SJCRH30 (cell line): ENCODE measurements around the gene MARK1. TPM values are rescaled to one million over a fixed set of nuclear protein-coding genes. Genes with fewer than 3 reads are reported as not detected.

ENCODE experiments used
- DNase-seq, 2 experiments: peaks; one replicate each; pipeline ENCODE4 v3.0.0-alpha.2; 2015 to 2020
- H3K27ac ChIP-seq: fragments of 250-450 bp; sonication (Bioruptor Pico); 2 replicates; pipeline ENCODE4 v1.5.1; 2020; ENCODE audit warnings: mild to moderate bottlenecking, moderate library complexity
- H3K27me3 ChIP-seq: fragments of 250-450 bp; sonication (Bioruptor Pico); 2 replicates; pipeline ENCODE4 v1.5.1; 2020; ENCODE audit warnings: mild to moderate bottlenecking, moderate library complexity
- H3K36me3 ChIP-seq: fragments of 250-450 bp; sonication (Bioruptor Pico); 2 replicates; pipeline ENCODE4 v1.5.1; 2020; ENCODE audit warnings: mild to moderate bottlenecking, moderate library complexity
- H3K4me1 ChIP-seq: fragments of 250-450 bp; sonication (Bioruptor Pico); 2 replicates; pipeline ENCODE4 v1.5.1; 2020; ENCODE audit warnings: mild to moderate bottlenecking, moderate library complexity
- H3K4me3 ChIP-seq: fragments of 250-450 bp; sonication (Bioruptor Pico); 2 replicates; pipeline ENCODE4 v1.5.1; 2020; ENCODE audit warnings: mild to moderate bottlenecking, moderate library complexity
- H3K9me3 ChIP-seq: fragments of 250-450 bp; sonication (Bioruptor Pico); replicated peaks from 2 replicates; pipeline ENCODE4 v1.5.1; 2020; ENCODE audit warnings: mild to moderate bottlenecking, moderate library complexity
- total RNA-seq: library from RNA; depleted of rRNA; stranded (reverse); fragments of >200 nt; shearing (Covaris generic); gene quantifications from 2 replicates; pipeline ENCODE4 v1.2.3, GENCODE V29; 2014

The MARK1 gene
- total RNA-seq, 1 experiment from 2014 or later: 8.7 TPM

DNA sequence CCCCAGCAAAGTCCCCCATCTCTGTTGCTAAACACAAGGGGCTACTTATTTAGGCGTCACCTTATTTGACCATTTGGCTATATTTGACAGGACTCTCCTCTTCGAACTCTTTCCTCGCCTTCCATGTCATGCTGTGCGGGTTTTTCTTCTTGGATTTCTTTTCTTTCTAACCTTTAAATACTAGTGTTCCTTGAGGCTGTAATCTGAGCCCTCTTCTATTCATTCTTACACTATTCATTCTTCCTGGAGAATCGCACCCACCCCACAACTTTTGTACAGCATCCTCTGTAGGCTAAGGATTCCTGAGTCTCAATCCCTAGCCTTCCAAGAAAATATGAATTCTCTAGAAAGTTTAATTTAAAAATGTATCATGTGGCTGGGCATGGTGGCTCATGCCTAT is 100.5 kb downstream of the MARK1 start:
- no peak for DNase-seq
- Histone ChIP-seq H3K27ac (no peak overlapping the region), H3K9me3 (no peaks in the 10 kb centered on the region)

DNA sequence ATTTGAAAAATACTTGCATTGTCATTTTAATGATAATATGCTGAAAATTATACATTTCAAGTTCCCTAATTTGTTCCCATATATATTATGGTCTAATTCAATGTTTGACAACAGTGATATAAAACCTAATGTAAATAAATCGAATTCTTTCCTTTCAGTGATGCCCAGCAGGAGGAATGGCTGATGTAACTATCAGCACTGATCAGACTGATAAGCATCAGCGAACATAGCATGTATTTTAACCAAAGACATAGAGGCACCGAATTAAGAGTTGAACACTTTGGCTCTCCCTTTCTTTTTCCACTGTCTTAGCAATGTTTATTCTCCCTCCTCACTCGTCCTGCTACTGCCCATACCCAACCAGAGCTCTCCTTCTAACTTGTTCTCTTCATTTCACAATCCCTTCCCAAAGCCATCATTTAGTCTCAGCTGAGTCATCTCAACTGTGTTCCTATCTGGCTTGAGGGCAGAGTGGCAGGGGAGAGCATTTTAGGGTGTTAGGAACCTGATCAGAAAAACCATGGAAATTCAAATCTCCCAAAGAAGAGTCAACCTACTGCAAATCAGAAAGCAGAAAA is 103.4 kb downstream of the MARK1 start:
- no peak overlapping the region for H3K27ac ChIP-seq
- no peaks in the 10 kb centered on the region for H3K9me3 ChIP-seq
- H3K4me1 ChIP-seq: no peaks in the 10 kb centered on the region
- no peaks in the 10 kb centered on the region for H3K36me3 ChIP-seq
- H3K27me3 ChIP-seq: no peaks in the 10 kb centered on the region
- no peak for DNase-seq
- no peak overlapping the region for H3K4me3 ChIP-seq

More for the DNA sequence above, 100.5 kb downstream of the MARK1 start:
- Histone ChIP-seq H3K4me1 (no peaks in the 10 kb centered on the region), H3K36me3 (0 out of 2 replicates have a peak, but pooled peaks cover under 1% of the 10 kb centered on the region), H3K4me3 (no peak overlapping the region), H3K27me3 (no peaks in the 10 kb centered on the region)

GRCh38 chr1:220637759-220638158 is 109.8 kb downstream of the MARK1 start:
- DNase-seq: no peak
- Histone ChIP-seq H3K9me3 (no peaks in the 10 kb centered on the region), H3K27me3 (no peaks in the 10 kb centered on the region), H3K27ac (no peak overlapping the region), H3K4me1 (no peaks in the 10 kb centered on the region), H3K4me3 (no peak overlapping the region), H3K36me3 (0 out of 2 replicates have a peak, but pooled peaks cover 3% of the 10 kb centered on the region)

GRCh38 chr1:220642285-220642684 is 114.3 kb downstream of the MARK1 start:
- no peak for DNase-seq
- H3K4me1 ChIP-seq: no peaks in the 10 kb centered on the region

DNA sequence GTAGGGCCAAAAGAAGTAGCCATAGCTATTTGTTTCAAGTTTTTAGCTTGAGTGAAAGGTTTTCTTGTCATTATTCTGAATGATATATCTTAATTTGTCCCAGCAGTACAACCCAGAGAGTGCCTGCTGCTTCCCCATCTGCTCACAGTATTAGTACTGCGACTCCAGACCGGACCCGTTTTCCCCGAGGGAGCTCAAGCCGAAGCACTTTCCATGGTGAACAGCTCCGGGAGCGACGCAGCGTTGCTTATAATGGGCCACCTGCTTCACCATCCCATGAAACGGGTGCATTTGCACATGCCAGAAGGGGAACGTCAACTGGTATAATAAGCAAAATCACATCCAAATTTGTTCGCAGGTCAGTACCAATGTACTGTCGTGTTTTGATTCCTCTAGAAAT is 125.1 kb downstream of the MARK1 start:
- Histone ChIP-seq H3K4me1 (no peaks in the 10 kb centered on the region), H3K4me3 (no peak overlapping the region), H3K27me3 (no peaks in the 10 kb centered on the region), H3K36me3 (no peaks in the 10 kb centered on the region), H3K9me3 (no peaks in the 10 kb centered on the region), H3K27ac (no peak overlapping the region)
- DNase-seq: no peak

More at GRCh38 chr1:220642285-220642684, 114.3 kb downstream of the MARK1 start:
- H3K27me3 ChIP-seq: no peaks in the 10 kb centered on the region
- H3K27ac ChIP-seq: no peak overlapping the region
- 0 out of 2 replicates have a peak, but pooled peaks cover 2% of the 10 kb centered on the region for H3K36me3 ChIP-seq
- H3K9me3 ChIP-seq: no peaks in the 10 kb centered on the region; the same call in 1 of the 2 replicates
- H3K4me3 ChIP-seq: no peak overlapping the region

DNA sequence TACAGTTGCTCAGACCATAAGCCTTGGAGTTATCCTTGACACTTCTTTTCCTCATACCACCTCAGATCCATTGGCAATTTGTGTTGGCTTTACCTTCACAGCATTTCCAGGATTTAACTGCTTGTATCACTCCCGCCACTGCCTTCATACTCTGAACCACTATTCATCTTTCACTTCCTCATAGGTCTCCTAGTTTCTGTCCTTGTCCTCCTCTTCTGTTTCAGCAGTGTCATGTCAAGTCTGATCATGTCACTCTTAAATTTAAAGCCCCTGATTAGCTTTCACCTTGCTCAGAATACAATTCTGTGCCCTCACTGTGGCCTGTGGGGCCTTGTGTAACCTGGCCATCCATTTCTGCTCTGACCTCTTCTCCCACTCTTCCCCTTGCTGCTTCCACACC is 127.6 kb downstream of the MARK1 start:
- H3K4me3 ChIP-seq: no peak overlapping the region
- no peaks in the 10 kb centered on the region for H3K36me3 ChIP-seq
- DNase-seq: no peak
- H3K27me3 ChIP-seq: no peaks in the 10 kb centered on the region
- H3K4me1 ChIP-seq: no peaks in the 10 kb centered on the region
- no peak overlapping the region for H3K27ac ChIP-seq
- H3K9me3 ChIP-seq: no peaks in the 10 kb centered on the region

GRCh38 chr1:220655961-220656740 is 128.2 kb downstream of the MARK1 start:
- Histone ChIP-seq H3K9me3 (no peaks in the 10 kb centered on the region), H3K27me3 (no peaks in the 10 kb centered on the region), H3K4me3 (no peak overlapping the region), H3K4me1 (no peaks in the 10 kb centered on the region), H3K27ac (no peak overlapping the region), H3K36me3 (no peaks in the 10 kb centered on the region)
- DNase-seq: no peak

DNA sequence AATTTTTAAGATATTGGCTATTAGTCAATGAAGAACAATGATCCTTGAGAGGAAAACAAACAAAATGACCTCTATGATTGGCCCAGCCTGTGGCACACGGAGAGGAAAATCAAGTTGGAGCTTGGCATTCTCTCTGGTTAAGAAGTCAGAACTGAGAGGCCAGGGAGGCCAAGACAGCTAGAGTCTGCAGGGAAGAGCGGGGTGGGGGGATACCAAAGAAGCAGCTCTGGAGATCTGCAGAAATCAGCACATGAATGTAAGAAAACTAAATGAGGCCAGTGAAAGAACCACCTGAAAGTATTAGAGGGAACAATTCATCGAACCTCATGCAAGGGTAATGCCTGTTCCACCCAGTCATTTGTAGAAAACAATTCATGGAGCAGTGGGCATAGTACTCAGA is 138.4 kb downstream of the MARK1 start:
- Histone ChIP-seq H3K27me3 (no peaks in the 10 kb centered on the region), H3K4me3 (no peak overlapping the region), H3K4me1 (no peaks in the 10 kb centered on the region; the same call in 1 of the 2 replicates), H3K27ac (no peak overlapping the region), H3K36me3 (0 out of 2 replicates have a peak, but pooled peaks cover 2% of the 10 kb centered on the region), H3K9me3 (no peaks in the 10 kb centered on the region)
- DNase-seq: no peak

GRCh38 chr1:220669005-220669404 is 141.1 kb downstream of the MARK1 start:
- no peaks in the 10 kb centered on the region for H3K27me3 ChIP-seq
- no peak overlapping the region for H3K27ac ChIP-seq
- no peak for DNase-seq
- no peaks in the 10 kb centered on the region; the same call in 1 of the 2 replicates for H3K4me1 ChIP-seq
- 0 out of 2 replicates have a peak, but pooled peaks cover 2% of the 10 kb centered on the region for H3K36me3 ChIP-seq
- no peak overlapping the region for H3K4me3 ChIP-seq
- H3K9me3 ChIP-seq: no peaks in the 10 kb centered on the region

DNA sequence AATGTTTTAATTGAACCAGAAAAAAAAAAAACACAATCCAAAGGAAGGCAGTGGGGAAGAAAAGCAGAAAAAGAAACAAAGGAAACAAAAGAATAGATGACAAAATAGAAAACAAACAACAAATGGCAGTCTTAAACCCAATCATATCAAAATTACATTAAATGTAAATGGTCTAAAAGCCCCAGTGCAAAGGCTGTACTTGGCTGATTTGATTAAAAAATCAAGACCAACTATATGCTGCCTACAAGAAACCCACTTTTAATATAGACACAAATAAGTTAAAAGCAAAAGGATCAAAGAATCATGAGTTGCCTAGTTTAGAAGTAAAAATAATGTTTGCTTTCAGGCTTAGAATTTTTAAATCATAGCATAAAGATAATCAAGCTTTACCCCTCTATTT is 142.4 kb downstream of the MARK1 start:
- DNase-seq: no peak
- Histone ChIP-seq H3K36me3 (no peaks in the 10 kb centered on the region), H3K4me3 (no peak overlapping the region), H3K9me3 (no peaks in the 10 kb centered on the region), H3K4me1 (no peaks in the 10 kb centered on the region; the same call in 1 of the 2 replicates), H3K27ac (no peak overlapping the region), H3K27me3 (no peaks in the 10 kb centered on the region)

DNA sequence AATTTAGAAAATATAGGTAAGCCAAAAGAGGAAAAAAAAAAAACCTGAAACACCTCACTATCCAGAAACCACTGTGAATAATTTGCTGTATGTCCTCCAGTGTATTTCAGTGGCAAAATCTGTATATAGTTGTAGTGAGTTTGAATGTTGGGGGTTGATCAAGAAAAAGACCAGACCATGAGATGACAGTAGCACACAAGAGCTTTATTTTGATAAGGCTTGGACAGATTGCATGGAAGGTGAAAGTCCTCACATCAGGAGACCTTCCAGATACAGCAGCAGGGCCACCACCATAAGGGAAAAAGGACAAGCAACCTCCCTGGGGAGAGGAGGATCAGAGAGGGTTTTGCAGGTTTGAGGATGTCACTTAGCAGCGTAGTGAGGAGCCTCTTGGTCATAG is 146.0 kb downstream of the MARK1 start:
- no peak for DNase-seq
- no peaks in the 10 kb centered on the region for H3K9me3 ChIP-seq

GRCh38 chr1:220677251-220677650 is 149.3 kb downstream of the MARK1 start:
- Histone ChIP-seq H3K4me1 (0 out of 2 replicates have a peak, but pooled peaks cover 2% of the 10 kb centered on the region), H3K4me3 (no peak overlapping the region), H3K36me3 (no peaks in the 10 kb centered on the region), H3K27me3 (0 out of 2 replicates have a peak, but pooled peaks cover 3% of the 10 kb centered on the region), H3K9me3 (no peaks in the 10 kb centered on the region), H3K27ac (no peak overlapping the region)
- DNase-seq: no peak

More for the DNA sequence above, 146.0 kb downstream of the MARK1 start:
- H3K4me3 ChIP-seq: no peak overlapping the region
- H3K36me3 ChIP-seq: no peaks in the 10 kb centered on the region
- H3K27me3 ChIP-seq: no peaks in the 10 kb centered on the region
- H3K4me1 ChIP-seq: no peaks in the 10 kb centered on the region; the same call in 1 of the 2 replicates
- no peak overlapping the region for H3K27ac ChIP-seq

GRCh38 chr1:220680085-220680687 is 152.2 kb downstream of the MARK1 start:
- Histone ChIP-seq H3K9me3 (no peaks in the 10 kb centered on the region), H3K4me1 (0 out of 2 replicates have a peak, but pooled peaks cover 2% of the 10 kb centered on the region), H3K27ac (no peak overlapping the region), H3K27me3 (0 out of 2 replicates have a peak, but pooled peaks cover 3% of the 10 kb centered on the region), H3K36me3 (no peaks in the 10 kb centered on the region), H3K4me3 (no peak overlapping the region)
- peak in 1 of 2 experiments; percentile 69 for DNase-seq

- H3K9me3 ChIP-seq: no peaks in the 10 kb centered on the region
- H3K36me3 ChIP-seq: no peaks in the 10 kb centered on the region
- peak overlapping the region; percentile 2; the same call in 1 of the 2 replicates for H3K4me3 ChIP-seq
- H3K27ac ChIP-seq: no peak overlapping the region
- no peak for DNase-seq
- H3K27me3 ChIP-seq: peaks cover 3% of the 10 kb centered on the region; the same call in 1 of the 2 replicates
- 0 out of 2 replicates have a peak, but pooled peaks cover 2% of the 10 kb centered on the region for H3K4me1 ChIP-seq
Observed at GRCh38 chr1:220681220-220681880, 153.4 kb downstream of the MARK1 start.
